ENCODE measurements around the gene GALNT10. TPM values are rescaled to one million over a fixed set of nuclear protein-coding genes. Genes with fewer than 3 reads are reported as not detected.

GALNT10 gene
- total and polyA plus RNA-seq, 2 experiments from 2014 or later: 3.2 to 12.9 TPM

DNA sequence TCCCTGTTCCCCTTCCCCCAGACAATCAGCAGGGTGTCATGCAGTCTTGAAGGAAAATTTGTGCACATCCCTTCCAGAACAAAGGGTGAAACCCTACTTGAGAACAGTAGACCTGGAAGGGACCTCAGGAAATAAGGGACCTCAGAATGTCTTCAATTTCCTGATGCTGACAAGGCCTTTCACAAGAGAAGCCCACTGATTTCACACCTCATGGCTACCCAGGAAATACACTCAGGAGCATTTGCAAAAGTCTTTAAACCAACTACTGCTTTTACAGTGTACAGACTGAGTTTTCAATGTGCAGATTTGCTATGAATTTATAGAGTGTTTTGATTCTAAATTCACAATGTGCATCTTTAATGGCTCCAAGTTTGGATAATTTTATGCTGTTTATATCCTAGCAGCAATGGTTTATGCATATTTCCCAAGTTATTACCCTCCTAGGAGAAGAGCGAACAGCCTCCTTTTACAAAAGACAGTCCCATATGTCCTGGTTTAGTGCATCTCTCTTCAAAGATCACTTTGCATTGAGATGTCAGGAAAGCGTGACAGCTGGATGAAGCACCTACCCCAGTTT is 74.8 kb downstream of the GALNT10 start:
- TF ChIP-seq ZNF331 (CRISPR knock-in tag; IDR thresholded peaks at IDR 0.05; ENCODE audit: low read depth) (no peak), CREB1 (CRISPR knock-in tag; IDR thresholded peaks at IDR 0.05; ENCODE audit: low read depth) (no peak), ZNF114 (CRISPR knock-in tag; IDR thresholded peaks at IDR 0.05) (no peak), POLR2AphosphoS5 (IDR thresholded peaks at IDR 0.05; ENCODE audit: low read depth) (no peak), STAT1 (IDR thresholded peaks at IDR 0.05; ENCODE audit: unreplicated experiment) (no peak), EZH2phosphoT487 (IDR thresholded peaks at IDR 0.05; ENCODE audit: unreplicated experiment) (no peak), NANOG (IDR thresholded peaks at IDR 0.05; ENCODE audit: borderline replicate concordance) (no peak), REST (IDR thresholded peaks at IDR 0.05; ENCODE audit: unreplicated experiment) (no peak), EZH2 (IDR thresholded peaks at IDR 0.05; ENCODE audit: low read depth, unreplicated experiment) (no peak), JUNB (IDR thresholded peaks at IDR 0.05; ENCODE audit: unreplicated experiment) (no peak)
- TF ChIP-seq, protein P1, sequence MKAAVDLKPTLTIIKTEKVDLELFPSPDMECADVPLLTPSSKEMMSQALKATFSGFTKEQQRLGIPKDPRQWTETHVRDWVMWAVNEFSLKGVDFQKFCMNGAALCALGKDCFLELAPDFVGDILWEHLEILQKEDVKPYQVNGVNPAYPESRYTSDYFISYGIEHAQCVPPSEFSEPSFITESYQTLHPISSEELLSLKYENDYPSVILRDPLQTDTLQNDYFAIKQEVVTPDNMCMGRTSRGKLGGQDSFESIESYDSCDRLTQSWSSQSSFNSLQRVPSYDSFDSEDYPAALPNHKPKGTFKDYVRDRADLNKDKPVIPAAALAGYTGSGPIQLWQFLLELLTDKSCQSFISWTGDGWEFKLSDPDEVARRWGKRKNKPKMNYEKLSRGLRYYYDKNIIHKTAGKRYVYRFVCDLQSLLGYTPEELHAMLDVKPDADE (IDR thresholded peaks at IDR 0.05): no peak
- TF ChIP-seq, protein P2, sequence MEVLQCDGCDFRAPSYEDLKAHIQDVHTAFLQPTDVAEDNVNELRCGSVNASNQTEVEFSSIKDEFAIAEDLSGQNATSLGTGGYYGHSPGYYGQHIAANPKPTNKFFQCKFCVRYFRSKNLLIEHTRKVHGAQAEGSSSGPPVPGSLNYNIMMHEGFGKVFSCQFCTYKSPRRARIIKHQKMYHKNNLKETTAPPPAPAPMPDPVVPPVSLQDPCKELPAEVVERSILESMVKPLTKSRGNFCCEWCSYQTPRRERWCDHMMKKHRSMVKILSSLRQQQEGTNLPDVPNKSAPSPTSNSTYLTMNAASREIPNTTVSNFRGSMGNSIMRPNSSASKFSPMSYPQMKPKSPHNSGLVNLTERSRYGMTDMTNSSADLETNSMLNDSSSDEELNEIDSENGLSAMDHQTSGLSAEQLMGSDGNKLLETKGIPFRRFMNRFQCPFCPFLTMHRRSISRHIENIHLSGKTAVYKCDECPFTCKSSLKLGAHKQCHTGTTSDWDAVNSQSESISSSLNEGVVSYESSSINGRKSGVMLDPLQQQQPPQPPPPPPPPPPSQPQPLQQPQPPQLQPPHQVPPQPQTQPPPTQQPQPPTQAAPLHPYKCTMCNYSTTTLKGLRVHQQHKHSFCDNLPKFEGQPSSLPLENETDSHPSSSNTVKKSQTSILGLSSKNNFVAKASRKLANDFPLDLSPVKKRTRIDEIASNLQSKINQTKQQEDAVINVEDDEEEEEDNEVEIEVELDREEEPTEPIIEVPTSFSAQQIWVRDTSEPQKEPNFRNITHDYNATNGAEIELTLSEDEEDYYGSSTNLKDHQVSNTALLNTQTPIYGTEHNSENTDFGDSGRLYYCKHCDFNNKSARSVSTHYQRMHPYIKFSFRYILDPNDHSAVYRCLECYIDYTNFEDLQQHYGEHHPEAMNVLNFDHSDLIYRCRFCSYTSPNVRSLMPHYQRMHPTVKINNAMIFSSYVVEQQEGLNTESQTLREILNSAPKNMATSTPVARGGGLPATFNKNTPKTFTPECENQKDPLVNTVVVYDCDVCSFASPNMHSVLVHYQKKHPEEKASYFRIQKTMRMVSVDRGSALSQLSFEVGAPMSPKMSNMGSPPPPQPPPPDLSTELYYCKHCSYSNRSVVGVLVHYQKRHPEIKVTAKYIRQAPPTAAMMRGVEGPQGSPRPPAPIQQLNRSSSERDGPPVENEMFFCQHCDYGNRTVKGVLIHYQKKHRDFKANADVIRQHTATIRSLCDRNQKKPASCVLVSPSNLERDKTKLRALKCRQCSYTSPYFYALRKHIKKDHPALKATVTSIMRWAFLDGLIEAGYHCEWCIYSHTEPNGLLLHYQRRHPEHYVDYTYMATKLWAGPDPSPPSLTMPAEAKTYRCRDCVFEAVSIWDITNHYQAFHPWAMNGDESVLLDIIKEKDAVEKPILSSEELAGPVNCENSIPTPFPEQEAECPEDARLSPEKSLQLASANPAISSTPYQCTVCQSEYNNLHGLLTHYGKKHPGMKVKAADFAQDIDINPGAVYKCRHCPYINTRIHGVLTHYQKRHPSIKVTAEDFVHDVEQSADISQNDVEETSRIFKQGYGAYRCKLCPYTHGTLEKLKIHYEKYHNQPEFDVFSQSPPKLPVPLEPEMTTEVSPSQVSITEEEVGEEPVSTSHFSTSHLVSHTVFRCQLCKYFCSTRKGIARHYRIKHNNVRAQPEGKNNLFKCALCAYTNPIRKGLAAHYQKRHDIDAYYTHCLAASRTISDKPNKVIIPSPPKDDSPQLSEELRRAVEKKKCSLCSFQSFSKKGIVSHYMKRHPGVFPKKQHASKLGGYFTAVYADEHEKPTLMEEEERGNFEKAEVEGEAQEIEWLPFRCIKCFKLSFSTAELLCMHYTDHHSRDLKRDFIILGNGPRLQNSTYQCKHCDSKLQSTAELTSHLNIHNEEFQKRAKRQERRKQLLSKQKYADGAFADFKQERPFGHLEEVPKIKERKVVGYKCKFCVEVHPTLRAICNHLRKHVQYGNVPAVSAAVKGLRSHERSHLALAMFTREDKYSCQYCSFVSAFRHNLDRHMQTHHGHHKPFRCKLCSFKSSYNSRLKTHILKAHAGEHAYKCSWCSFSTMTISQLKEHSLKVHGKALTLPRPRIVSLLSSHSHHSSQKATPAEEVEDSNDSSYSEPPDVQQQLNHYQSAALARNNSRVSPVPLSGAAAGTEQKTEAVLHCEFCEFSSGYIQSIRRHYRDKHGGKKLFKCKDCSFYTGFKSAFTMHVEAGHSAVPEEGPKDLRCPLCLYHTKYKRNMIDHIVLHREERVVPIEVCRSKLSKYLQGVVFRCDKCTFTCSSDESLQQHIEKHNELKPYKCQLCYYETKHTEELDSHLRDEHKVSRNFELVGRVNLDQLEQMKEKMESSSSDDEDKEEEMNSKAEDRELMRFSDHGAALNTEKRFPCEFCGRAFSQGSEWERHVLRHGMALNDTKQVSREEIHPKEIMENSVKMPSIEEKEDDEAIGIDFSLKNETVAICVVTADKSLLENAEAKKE (CRISPR knock-in tag; IDR thresholded peaks at IDR 0.05): no peak
- TF ChIP-seq, protein P3, sequence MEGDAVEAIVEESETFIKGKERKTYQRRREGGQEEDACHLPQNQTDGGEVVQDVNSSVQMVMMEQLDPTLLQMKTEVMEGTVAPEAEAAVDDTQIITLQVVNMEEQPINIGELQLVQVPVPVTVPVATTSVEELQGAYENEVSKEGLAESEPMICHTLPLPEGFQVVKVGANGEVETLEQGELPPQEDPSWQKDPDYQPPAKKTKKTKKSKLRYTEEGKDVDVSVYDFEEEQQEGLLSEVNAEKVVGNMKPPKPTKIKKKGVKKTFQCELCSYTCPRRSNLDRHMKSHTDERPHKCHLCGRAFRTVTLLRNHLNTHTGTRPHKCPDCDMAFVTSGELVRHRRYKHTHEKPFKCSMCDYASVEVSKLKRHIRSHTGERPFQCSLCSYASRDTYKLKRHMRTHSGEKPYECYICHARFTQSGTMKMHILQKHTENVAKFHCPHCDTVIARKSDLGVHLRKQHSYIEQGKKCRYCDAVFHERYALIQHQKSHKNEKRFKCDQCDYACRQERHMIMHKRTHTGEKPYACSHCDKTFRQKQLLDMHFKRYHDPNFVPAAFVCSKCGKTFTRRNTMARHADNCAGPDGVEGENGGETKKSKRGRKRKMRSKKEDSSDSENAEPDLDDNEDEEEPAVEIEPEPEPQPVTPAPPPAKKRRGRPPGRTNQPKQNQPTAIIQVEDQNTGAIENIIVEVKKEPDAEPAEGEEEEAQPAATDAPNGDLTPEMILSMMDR (conservative IDR thresholded peaks at IDR 0.05; ENCODE audit: low read depth in 2 of 2): no peak
- H3K4me3 Mint-ChIP-seq: no peak overlapping the region

More for the DNA sequence above, 74.8 kb downstream of the GALNT10 start:
- H3K9me3 Mint-ChIP-seq: no peaks in the 10 kb centered on the region; the same call in 2 of the 3 replicates
- ATAC-seq (no peak), DNase-seq (ENCODE audit: low spot score) (no peak)
- no peaks in the 10 kb centered on the region for H3K9me2 ChIP-seq (ENCODE audit: insufficient read depth)
- 0 out of 2 replicates have a peak overlapping the region, but pooled peaks have one; percentile 28 for H3K27ac ChIP-seq (ENCODE audit: low read depth)
- H3K4me2 ChIP-seq: no peak overlapping the region
- H3K4me1 ChIP-seq (ENCODE audit: insufficient read depth): peaks cover 41% of the 10 kb centered on the region
- no peaks in the 10 kb centered on the region for H3K79me2 ChIP-seq (replicated peaks; ENCODE audit: insufficient read depth)
- H3K27ac Mint-ChIP-seq: no peak overlapping the region
- peaks cover 1% of the 10 kb centered on the region for H3K27me3 Mint-ChIP-seq (ENCODE audit: insufficient read depth, low read depth, poor library complexity)
- H3K36me3 ChIP-seq (ENCODE audit: insufficient read depth): no peaks in the 10 kb centered on the region
- no peaks in the 10 kb centered on the region for H3F3A ChIP-seq (replicated peaks; ENCODE audit: low read depth)
- H3K4me1 Mint-ChIP-seq: peaks cover 39% of the 10 kb centered on the region
- H3K36me3 Mint-ChIP-seq (ENCODE audit: low read depth): peaks cover 5% of the 10 kb centered on the region; the same call in 1 of the 3 replicates
- no peak overlapping the region for H3K4me3 ChIP-seq
- H4K20me1 ChIP-seq (replicated peaks; ENCODE audit: insufficient read depth): no peaks in the 10 kb centered on the region
- no peak overlapping the region for H2AFZ ChIP-seq
- H3K27me3 ChIP-seq (ENCODE audit: insufficient read depth): no peaks in the 10 kb centered on the region

All from GM23338 (cell line).